ENCODE data around the gene ADRB1. TPM values are rescaled to one million over a fixed set of nuclear protein-coding genes. Genes with fewer than 3 reads are reported as not detected.

ADRB1 gene
- total RNA-seq, 5 donors from 2014 or later (not counting 1 experiment from before 2014, with no cell fraction given) = 0.09 to 0.90 (median 0.30) TPM

DNA sequence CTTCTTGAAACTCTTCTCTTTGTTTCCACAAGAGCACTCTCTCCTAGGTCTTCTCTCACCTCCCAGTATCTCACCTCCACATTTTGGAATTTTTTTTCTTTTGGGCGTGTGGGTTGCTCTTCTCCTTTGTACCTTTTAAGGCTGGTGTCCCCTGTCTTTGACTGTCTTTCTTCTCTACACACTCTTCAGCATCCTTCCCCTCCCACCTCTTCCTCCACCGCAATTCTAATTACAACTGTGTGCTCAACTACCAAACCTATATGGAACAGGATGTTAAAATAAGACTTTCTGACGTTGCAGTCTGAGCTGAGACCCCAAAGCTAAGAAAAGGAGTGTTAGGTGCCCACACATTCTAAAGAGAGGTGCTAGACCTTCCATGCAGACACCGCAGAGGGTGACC lies 14.0 kb upstream of the ADRB1 start:
- Mint-ChIP-seq H3K27me3 (peaks cover 13 to 18% of the 10 kb centered on the region in 2 donors), H3K9me3 (no peaks in the 10 kb centered on the region), H3K36me3 (no peaks in the 10 kb centered on the region), H3K27ac (no peak overlapping the region), H3K4me3 (no peak overlapping the region), H3K4me1 (peaks cover 18 to 20% (median 19%) of the 10 kb centered on the region in 3 donors)
- no peak overlapping the region for H3K27ac ChIP-seq (ENCODE audit: low read length)
- H3K36me3 ChIP-seq (ENCODE audit: control insufficient read depth in 2 of 2, extremely low read depth in 1 of 2, insufficient read depth in 1 of 2, low read length in 1 of 2) = no peaks in the 10 kb centered on the region
- ChIA-PET POLR2A (no interaction called here), CTCF (interaction anchor here (0.6 kb wide), 2 partner anchors 41 to 70 kb away, joined by 4 to 6 read pairs; no protein-coding TSS in a partner anchor)
- 20% methylated on average over 1 of the region's 4 CpGs for WGBS (ENCODE audit: insufficient coverage)
- no peak overlapping the region for H3K4me3 ChIP-seq (ENCODE audit: control insufficient read depth in 1 of 2, extremely low read depth in 1 of 2, low read length in 1 of 2)
- peaks cover 0 to 11% of the 10 kb centered on the region in 2 experiments for H3K27me3 ChIP-seq (replicated peaks in 1 of 2; ENCODE audit: control insufficient read depth in 2 of 2, extremely low read depth in 1 of 2, insufficient read depth in 2 of 2, low read length in 1 of 2)
- H3K9me3 ChIP-seq = no peaks in the 10 kb centered on the region
- DNase-seq (no peak), ATAC-seq (replicated peaks in 1 of 4) (no peak)
- H3K4me1 ChIP-seq (ENCODE audit: control insufficient read depth in 1 of 2, extremely low read depth in 1 of 2, insufficient read depth in 2 of 2, low read length in 2 of 2) = peaks cover 8 to 13% of the 10 kb centered on the region in 2 experiments

GRCh38 chr10:114030140-114030539 lies 13.5 kb upstream of the ADRB1 start:
- Mint-ChIP-seq H3K27me3 (peaks cover 14 to 18% of the 10 kb centered on the region in 2 donors), H3K4me3 (no peak overlapping the region), H3K4me1 (peaks cover 14 to 15% (median 14%) of the 10 kb centered on the region in 3 donors), H3K27ac (no peak overlapping the region), H3K36me3 (no peaks in the 10 kb centered on the region), H3K9me3 (no peaks in the 10 kb centered on the region)
- Histone ChIP-seq H3K36me3 (ENCODE audit: control insufficient read depth in 2 of 2, extremely low read depth in 1 of 2, insufficient read depth in 1 of 2, low read length in 1 of 2) (no peaks in the 10 kb centered on the region), H3K4me3 (ENCODE audit: control insufficient read depth in 1 of 2, extremely low read depth in 1 of 2, low read length in 1 of 2) (no peak overlapping the region), H3K9me3 (no peaks in the 10 kb centered on the region), H3K27ac (ENCODE audit: low read length) (no peak overlapping the region), H3K27me3 (replicated peaks in 1 of 2; ENCODE audit: control insufficient read depth in 2 of 2, extremely low read depth in 1 of 2, insufficient read depth in 2 of 2, low read length in 1 of 2) (peaks cover 0 to 11% of the 10 kb centered on the region in 2 experiments), H3K4me1 (ENCODE audit: control insufficient read depth in 1 of 2, extremely low read depth in 1 of 2, insufficient read depth in 2 of 2, low read length in 2 of 2) (peaks cover 3 to 9% of the 10 kb centered on the region in 2 experiments)
- ChIA-PET POLR2A (interaction anchor here in 1 of 2 donors (0.6 kb wide), 1 partner anchor 935 kb away, joined by 3 read pairs; no protein-coding TSS in a partner anchor), CTCF (no interaction called here)
- DNase-seq (no peak), ATAC-seq (replicated peaks in 1 of 4) (no peak)
- 80% methylated on average over 4 of the region's 6 CpGs for WGBS (ENCODE audit: insufficient coverage)

DNA sequence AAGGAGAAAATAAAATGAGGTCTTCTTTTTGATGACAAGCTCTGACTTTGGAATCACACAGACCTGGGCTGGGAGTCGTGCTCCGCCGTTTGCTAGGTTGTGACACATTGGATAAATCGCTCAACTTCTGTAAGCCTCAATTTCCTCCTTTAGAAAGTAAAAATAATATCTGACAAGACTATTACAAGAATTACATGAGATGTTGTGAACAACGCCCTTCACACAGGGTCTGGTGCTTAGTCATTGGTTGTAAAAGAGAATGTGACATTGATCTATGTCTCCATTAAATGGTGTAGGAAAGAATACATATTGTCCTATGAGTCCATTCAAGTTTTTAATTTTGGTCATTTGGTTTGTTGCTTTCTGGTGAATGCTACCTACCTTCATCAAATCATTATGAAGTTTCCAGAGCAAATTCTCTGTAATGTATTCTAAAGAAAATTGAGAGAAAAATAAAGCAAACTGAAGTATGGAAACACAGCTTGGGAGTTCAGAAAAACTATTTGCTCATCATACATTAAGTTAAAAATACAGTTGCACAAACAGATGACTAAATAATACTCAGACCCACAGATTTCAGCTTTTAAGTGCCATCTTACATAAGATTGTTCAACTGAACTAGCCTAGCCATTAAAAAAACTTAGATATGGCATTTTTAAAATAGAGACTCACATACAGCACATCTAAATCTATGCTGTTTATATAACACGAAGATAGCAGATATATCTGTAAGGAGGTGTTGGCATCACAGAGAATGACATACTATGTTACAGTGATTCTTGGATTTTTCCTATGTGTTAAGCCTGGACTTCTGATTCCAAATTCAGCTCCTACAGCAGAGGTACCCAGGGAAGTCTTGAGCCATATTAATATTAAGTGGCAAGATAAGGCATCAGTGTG lies 12.3 kb upstream of the ADRB1 start:
- no peak overlapping the region for H3K27ac ChIP-seq (ENCODE audit: low read length)
- CTCF ChIA-PET = interaction anchor here in 1 of 2 donors (0.7 kb wide), 2 partner anchors 13 to 442 kb away, joined by 4 to 9 read pairs; no protein-coding TSS in a partner anchor
- DNase-seq (no peak), ATAC-seq (replicated peaks in 1 of 4) (no peak)
- H3K9me3 ChIP-seq = no peaks in the 10 kb centered on the region
- H3K9me3 Mint-ChIP-seq = no peaks in the 10 kb centered on the region
- H3K4me3 ChIP-seq (ENCODE audit: control insufficient read depth in 1 of 2, extremely low read depth in 1 of 2, low read length in 1 of 2) = no peak overlapping the region
- no peak overlapping the region for H3K4me3 Mint-ChIP-seq
- no CpG with 5 or more reads among the region's 6 CpGs for WGBS (ENCODE audit: insufficient coverage)
- H3K36me3 Mint-ChIP-seq = no peaks in the 10 kb centered on the region
- no peaks in the 10 kb centered on the region for H3K36me3 ChIP-seq (ENCODE audit: control insufficient read depth in 2 of 2, extremely low read depth in 1 of 2, insufficient read depth in 1 of 2, low read length in 1 of 2)
- peaks cover 0 to 11% of the 10 kb centered on the region in 2 experiments for H3K27me3 ChIP-seq (replicated peaks in 1 of 2; ENCODE audit: control insufficient read depth in 2 of 2, extremely low read depth in 1 of 2, insufficient read depth in 2 of 2, low read length in 1 of 2)
- no peak overlapping the region for H3K27ac Mint-ChIP-seq
- peaks cover 18% of the 10 kb centered on the region in 2 donors for H3K27me3 Mint-ChIP-seq
- H3K4me1 Mint-ChIP-seq = peaks cover 6 to 7% (median 7%) of the 10 kb centered on the region in 3 donors
- H3K4me1 ChIP-seq (ENCODE audit: control insufficient read depth in 1 of 2, extremely low read depth in 1 of 2, insufficient read depth in 2 of 2, low read length in 2 of 2) = peaks cover 0 to 5% of the 10 kb centered on the region in 2 experiments
- POLR2A ChIA-PET = no interaction called here

DNA sequence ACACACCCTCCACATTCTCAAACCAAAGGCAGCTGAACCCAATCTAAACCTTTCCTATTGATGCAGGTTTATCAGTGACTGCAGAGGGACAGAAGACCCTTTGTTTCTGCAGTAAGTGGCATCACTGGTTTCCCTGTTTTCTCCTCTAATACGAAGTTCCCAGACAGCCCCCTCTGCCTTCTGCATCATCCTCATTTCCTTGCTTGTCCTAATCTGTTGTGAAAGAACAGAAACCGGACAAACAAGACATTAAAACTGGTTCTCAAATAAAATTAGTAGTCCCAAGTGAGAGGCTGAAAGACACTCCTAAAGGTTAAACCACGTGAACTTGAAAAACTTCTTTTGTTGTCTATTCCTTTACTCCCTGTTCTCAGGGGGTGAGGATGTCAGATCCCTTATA lies 10.1 kb upstream of the ADRB1 start:
- Histone ChIP-seq H3K27ac (ENCODE audit: low read length) (no peak overlapping the region), H3K36me3 (ENCODE audit: control insufficient read depth in 2 of 2, extremely low read depth in 1 of 2, insufficient read depth in 1 of 2, low read length in 1 of 2) (no peaks in the 10 kb centered on the region), H3K4me1 (ENCODE audit: control insufficient read depth in 1 of 2, extremely low read depth in 1 of 2, insufficient read depth in 2 of 2, low read length in 2 of 2) (peaks cover 0 to 5% of the 10 kb centered on the region in 2 experiments), H3K27me3 (replicated peaks in 1 of 2; ENCODE audit: control insufficient read depth in 2 of 2, extremely low read depth in 1 of 2, insufficient read depth in 2 of 2, low read length in 1 of 2) (peaks cover 0 to 5% of the 10 kb centered on the region in 2 experiments), H3K9me3 (no peaks in the 10 kb centered on the region), H3K4me3 (ENCODE audit: control insufficient read depth in 1 of 2, extremely low read depth in 1 of 2, low read length in 1 of 2) (no peak overlapping the region)
- ATAC-seq (replicated peaks in 1 of 4) = no peak
- Mint-ChIP-seq H3K36me3 (no peaks in the 10 kb centered on the region), H3K4me3 (no peak overlapping the region), H3K9me3 (no peaks in the 10 kb centered on the region), H3K27me3 (peaks cover 17 to 18% of the 10 kb centered on the region in 2 donors), H3K27ac (no peak overlapping the region), H3K4me1 (peaks cover 2 to 7% (median 5%) of the 10 kb centered on the region in 3 donors)
- DNase-seq = no peak
- no CpG with 5 or more reads among the region's 3 CpGs for WGBS (ENCODE audit: insufficient coverage)
- ChIA-PET CTCF (no interaction called here), POLR2A (no interaction called here)

- H3K27me3 ChIP-seq (replicated peaks in 1 of 2; ENCODE audit: control insufficient read depth in 2 of 2, extremely low read depth in 1 of 2, insufficient read depth in 2 of 2, low read length in 1 of 2) = peaks cover 0 to 3% of the 10 kb centered on the region in 2 experiments
- CTCF ChIA-PET = no interaction called here
- 74% methylated on average over 2 of the region's 12 CpGs for WGBS (ENCODE audit: insufficient coverage)
- peaks cover 16 to 28% of the 10 kb centered on the region in 2 donors for H3K27me3 Mint-ChIP-seq
- H3K27ac ChIP-seq (ENCODE audit: low read length) = no peak overlapping the region
- no peak overlapping the region for H3K4me3 ChIP-seq (ENCODE audit: control insufficient read depth in 1 of 2, extremely low read depth in 1 of 2, low read length in 1 of 2)
- no peaks in the 10 kb centered on the region for H3K36me3 Mint-ChIP-seq
- H3K9me3 Mint-ChIP-seq = no peaks in the 10 kb centered on the region
- POLR2A ChIA-PET = no interaction called here
- H3K27ac Mint-ChIP-seq = no peak overlapping the region
- no peaks in the 10 kb centered on the region for H3K36me3 ChIP-seq (ENCODE audit: control insufficient read depth in 2 of 2, extremely low read depth in 1 of 2, insufficient read depth in 1 of 2, low read length in 1 of 2)
- ATAC-seq (replicated peaks in 1 of 4) (no peak), DNase-seq (no peak)
- no peaks in the 10 kb centered on the region for H3K9me3 ChIP-seq
- H3K4me1 Mint-ChIP-seq = no peaks in the 10 kb centered on the region
- H3K4me3 Mint-ChIP-seq = no peak overlapping the region
- H3K4me1 ChIP-seq (ENCODE audit: control insufficient read depth in 1 of 2, extremely low read depth in 1 of 2, insufficient read depth in 2 of 2, low read length in 2 of 2) = no peaks in the 10 kb centered on the region
Measured at GRCh38 chr10:114034923-114035645, 8.6 kb upstream of the ADRB1 start.

- Histone ChIP-seq H3K36me3 (ENCODE audit: control insufficient read depth in 2 of 2, extremely low read depth in 1 of 2, insufficient read depth in 1 of 2, low read length in 1 of 2) (no peaks in the 10 kb centered on the region), H3K4me1 (ENCODE audit: control insufficient read depth in 1 of 2, extremely low read depth in 1 of 2, insufficient read depth in 2 of 2, low read length in 2 of 2) (no peaks in the 10 kb centered on the region), H3K4me3 (ENCODE audit: control insufficient read depth in 1 of 2, extremely low read depth in 1 of 2, low read length in 1 of 2) (no peak overlapping the region), H3K9me3 (no peaks in the 10 kb centered on the region), H3K27me3 (replicated peaks in 1 of 2; ENCODE audit: control insufficient read depth in 2 of 2, extremely low read depth in 1 of 2, insufficient read depth in 2 of 2, low read length in 1 of 2) (peaks cover 0 to 2% of the 10 kb centered on the region in 2 experiments), H3K27ac (ENCODE audit: low read length) (no peak overlapping the region)
- POLR2A ChIA-PET = no interaction called here
- Mint-ChIP-seq H3K27me3 (peaks cover 22 to 33% of the 10 kb centered on the region in 2 donors), H3K36me3 (no peaks in the 10 kb centered on the region), H3K4me1 (no peaks in the 10 kb centered on the region), H3K9me3 (no peaks in the 10 kb centered on the region), H3K4me3 (no peak overlapping the region), H3K27ac (no peak overlapping the region)
- no CpG with 5 or more reads among the region's 5 CpGs for WGBS (ENCODE audit: insufficient coverage)
- no peak for ATAC-seq (replicated peaks in 1 of 4)
- CTCF ChIA-PET = no interaction called here
- DNase-seq = no peak
Measured at GRCh38 chr10:114035791-114036190, 7.9 kb upstream of the ADRB1 start.
